Inferior parietal cortex (tissue), 1 donor: ENCODE results near the gene ST6GALNAC2.

Experiments
- DNase-seq: peaks from one replicate; pipeline ENCODE4 v3.0.0-alpha.2; 2016; ENCODE audit errors: extremely low spot score

ST6GALNAC2 gene

GRCh38 chr17:76556765-76557367, 28.8 kb downstream of the ST6GALNAC2 start:
- no peak for DNase-seq

GRCh38 chr17:76554131-76554530, 31.5 kb downstream of the ST6GALNAC2 start:
- peak; percentile 69 for DNase-seq

GRCh38 chr17:76553178-76553908, 32.3 kb downstream of the ST6GALNAC2 start:
- DNase-seq, result no peak

- no peak for DNase-seq
These were observed 34.0 kb downstream of the ST6GALNAC2 start for GRCh38 chr17:76551685-76552084.

- DNase-seq, result no peak
These were observed 34.7 kb downstream of the ST6GALNAC2 start for GRCh38 chr17:76550712-76551615.

- DNase-seq, result no peak
These were observed 36.1 kb downstream of the ST6GALNAC2 start for GRCh38 chr17:76549539-76549938.

- no peak for DNase-seq
These were observed 36.5 kb downstream of the ST6GALNAC2 start for GRCh38 chr17:76549215-76549518.

- DNase-seq, result no peak
These were observed 37.1 kb downstream of the ST6GALNAC2 start for GRCh38 chr17:76548378-76549214.

- no peak for DNase-seq
These were observed 37.9 kb downstream of the ST6GALNAC2 start for GRCh38 chr17:76547642-76548202.

- peak; percentile 82 for DNase-seq
These were observed 38.4 kb downstream of the ST6GALNAC2 start for GRCh38 chr17:76547183-76547641.

GRCh38 chr17:76546556-76547182, 39.0 kb downstream of the ST6GALNAC2 start:
- no peak for DNase-seq

- no peak for DNase-seq
These were observed 39.6 kb downstream of the ST6GALNAC2 start for GRCh38 chr17:76545918-76546555.

GRCh38 chr17:76544546-76545365, 40.9 kb downstream of the ST6GALNAC2 start:
- peak; percentile 52 for DNase-seq

GRCh38 chr17:76543826-76544545, 41.7 kb downstream of the ST6GALNAC2 start:
- DNase-seq, result peak; percentile 72

- no peak for DNase-seq
These were observed 42.2 kb downstream of the ST6GALNAC2 start for GRCh38 chr17:76543482-76543825.

- no peak for DNase-seq
These were observed 42.7 kb downstream of the ST6GALNAC2 start for GRCh38 chr17:76542984-76543383.

GRCh38 chr17:76542566-76542971, 43.1 kb downstream of the ST6GALNAC2 start:
- DNase-seq, result no peak

- no peak for DNase-seq
These were observed 43.8 kb downstream of the ST6GALNAC2 start for GRCh38 chr17:76541739-76542454.
